Trophoblast cell (in vitro differentiated cells and primary cell): ENCODE data around the gene ADCY9.

Experiments used
- DNase-seq, 2 donors: peaks; one replicate each; pipeline ENCODE4 v3.0.0-alpha.2; 2016
- H2AFZ ChIP-seq: 2 replicates; pipeline ENCODE4 v1.6.1; 2013; ENCODE audit warnings: low read length, moderate library complexity, mild to moderate bottlenecking; ENCODE audit not compliant: insufficient read depth, poor library complexity
- H2AK5ac ChIP-seq: 2 replicates; pipeline ENCODE4 v1.6.1; 2013; ENCODE audit warnings: mild to moderate bottlenecking, low read length
- H2BK120ac ChIP-seq: 2 replicates; pipeline ENCODE4 v1.6.1; 2013; ENCODE audit warnings: low read length, mild to moderate bottlenecking, moderate library complexity; ENCODE audit not compliant: insufficient read depth, poor library complexity
- H2BK12ac ChIP-seq: 2 replicates; pipeline ENCODE4 v1.6.1; 2013; ENCODE audit warnings: mild to moderate bottlenecking, low read length, moderate library complexity
- H2BK5ac ChIP-seq: 2 replicates; pipeline ENCODE4 v1.6.1; 2013; ENCODE audit warnings: low read length, low read depth, moderate library complexity, mild to moderate bottlenecking; ENCODE audit not compliant: poor library complexity
- H3K14ac ChIP-seq: 2 replicates; pipeline ENCODE4 v1.6.1; 2013; ENCODE audit warnings: mild to moderate bottlenecking, low read length
- H3K18ac ChIP-seq: 2 replicates; pipeline ENCODE4 v1.6.1; 2013; ENCODE audit warnings: mild to moderate bottlenecking, low read length
- H3K23ac ChIP-seq: 2 replicates; pipeline ENCODE4 v1.6.1; 2013; ENCODE audit warnings: low read length
- H3K27ac ChIP-seq: 2 replicates; pipeline ENCODE4 v1.5.1; 2013; ENCODE audit warnings: low read depth, mild to moderate bottlenecking, inconsistent platforms, low read length, moderate library complexity
- H3K27me3 ChIP-seq: 2 replicates; pipeline ENCODE4 v1.6.1; 2013; ENCODE audit warnings: inconsistent platforms, mild to moderate bottlenecking, low read length, moderate library complexity; ENCODE audit not compliant: insufficient read depth
- H3K36me3 ChIP-seq, 2 experiments: 1 replicate in 1 of 2; 2 replicates in 1 of 2; pipeline ENCODE4 v1.6.1; 2013; ENCODE audit warnings: low read length in 2 of 2, mild to moderate bottlenecking in 2 of 2, moderate library complexity in 1 of 2; ENCODE audit not compliant: insufficient read depth in 2 of 2, control insufficient read depth in 1 of 2
- H3K4ac ChIP-seq: 2 replicates; pipeline ENCODE4 v1.6.1; 2013; ENCODE audit warnings: low read depth, mild to moderate bottlenecking, low read length, moderate library complexity
- H3K4me1 ChIP-seq, 2 experiments: 1 replicate in 1 of 2; 2 replicates in 1 of 2; pipeline ENCODE4 v1.6.1; 2013; ENCODE audit warnings: low read length in 2 of 2, mild to moderate bottlenecking in 2 of 2, moderate library complexity in 1 of 2; ENCODE audit not compliant: insufficient read depth in 2 of 2, control insufficient read depth in 1 of 2
- H3K4me2 ChIP-seq: 2 replicates; pipeline ENCODE4 v1.6.1; 2013; ENCODE audit warnings: inconsistent platforms, mild to moderate bottlenecking, low read length, moderate library complexity
- H3K4me3 ChIP-seq: 2 replicates; pipeline ENCODE4 v1.5.1; 2013; ENCODE audit warnings: mild to moderate bottlenecking, low read depth, low read length, inconsistent platforms
- H3K79me1 ChIP-seq: one replicate; pipeline ENCODE4 v1.6.1; 2013; ENCODE audit warnings: low read length
- H3K79me2 ChIP-seq: 2 replicates; pipeline ENCODE4 v1.6.1; 2013; ENCODE audit warnings: low read length, mild to moderate bottlenecking; ENCODE audit not compliant: control insufficient read depth, insufficient read depth, poor library complexity
- H3K9ac ChIP-seq: 2 replicates; pipeline ENCODE4 v1.6.1; 2013; ENCODE audit warnings: mild to moderate bottlenecking, low read length
- H3K9me3 ChIP-seq: 2 replicates; pipeline ENCODE4 v1.6.1; 2013; ENCODE audit warnings: low read depth, mild to moderate bottlenecking, control low read depth, inconsistent platforms, low read length; ENCODE audit not compliant: insufficient read depth
- H4K12ac ChIP-seq: 2 replicates; pipeline ENCODE4 v1.6.1; 2013; ENCODE audit warnings: low read depth, mild to moderate bottlenecking, low read length, moderate library complexity
- H4K8ac ChIP-seq: 2 replicates; pipeline ENCODE4 v1.6.1; 2013; ENCODE audit warnings: low read depth, mild to moderate bottlenecking, low read length, moderate library complexity
- H4K91ac ChIP-seq: one replicate; pipeline ENCODE4 v1.6.1; 2013; ENCODE audit warnings: low read depth, mild to moderate bottlenecking, low read length, moderate library complexity
- WGBS: extraction: QIAGEN DNeasy Blood & Tissue Kit; methylation state at CpG from one replicate; pipeline ENCODE4 v1.1.7; 2013; ENCODE audit warnings: missing lambda C conversion rate; ENCODE audit not compliant: insufficient read length, insufficient coverage; ENCODE audit errors: extremely low coverage; 5-methylcytosine and 5-hydroxymethylcytosine counted together

ADCY9 gene

DNA sequence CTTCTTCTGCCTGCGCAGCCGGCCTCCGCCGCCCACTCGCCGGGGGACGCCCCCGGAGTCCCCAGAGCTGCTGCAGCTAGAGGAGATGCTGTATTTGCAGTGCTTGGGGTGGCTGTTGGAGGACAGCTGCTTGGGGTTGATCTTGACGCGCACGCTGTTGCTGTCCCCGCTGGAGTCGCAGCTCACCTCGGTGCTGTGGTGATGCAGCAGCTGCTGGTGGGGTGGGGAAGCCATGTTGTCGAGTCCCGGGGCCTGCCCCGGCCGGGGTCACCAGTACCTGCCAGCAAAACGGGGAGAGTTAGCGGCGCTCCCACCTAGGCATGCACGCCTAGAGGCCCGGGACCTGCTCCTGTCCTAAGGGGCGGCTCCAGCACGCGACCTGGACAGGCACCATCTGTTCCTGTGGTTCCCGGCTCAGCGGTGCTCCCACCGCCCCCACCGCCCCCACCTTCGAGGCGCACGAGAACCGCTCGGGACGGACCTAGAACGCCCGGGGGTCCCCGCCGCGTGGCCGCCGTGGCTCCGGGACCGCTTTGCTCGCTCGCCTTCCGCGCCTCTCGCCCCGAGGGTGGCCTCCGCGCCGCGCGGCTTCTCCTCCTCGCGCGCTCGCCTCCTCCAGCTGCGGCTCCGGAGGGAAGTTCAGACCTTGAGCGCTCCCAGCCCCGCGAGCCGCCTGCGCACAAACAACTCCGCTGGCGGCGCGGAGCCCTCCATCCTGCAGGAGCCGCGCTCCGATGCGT lies 863 bp downstream of the ADCY9 start:
- Histone ChIP-seq H2BK5ac (no peak overlapping the region), H4K91ac (peak overlapping the region; percentile 39), H3K4ac (no peak overlapping the region), H4K8ac (peak overlapping the region; percentile 61), H4K12ac (no peak overlapping the region), H3K27me3 (peaks cover 3% of the 10 kb centered on the region), H3K18ac (peak overlapping the region; percentile 77), H3K79me2 (peaks cover 4% of the 10 kb centered on the region), H2AK5ac (no peak overlapping the region), H3K79me1 (peaks cover 12% of the 10 kb centered on the region), H3K14ac (peak overlapping the region; percentile 53), H2AFZ (peak overlapping the region; percentile 17), H2BK12ac (no peak overlapping the region), H3K4me1 (peaks cover 25 to 36% of the 10 kb centered on the region in 2 experiments), H2BK120ac (peak overlapping the region; percentile 5), H3K9me3 (peaks cover 6% of the 10 kb centered on the region), H3K9ac (peak overlapping the region; percentile 29), H3K4me3 (peak overlapping the region; percentile 77), H3K36me3 (peaks cover 2 to 3% of the 10 kb centered on the region in 2 experiments), H3K4me2 (peak overlapping the region; percentile 95), H3K23ac (no peak overlapping the region), H3K27ac (no peak overlapping the region)
- peak; percentile 45 to 75 for DNase-seq
- WGBS = no CpG with 5 or more reads among the region's 75 CpGs

DNA sequence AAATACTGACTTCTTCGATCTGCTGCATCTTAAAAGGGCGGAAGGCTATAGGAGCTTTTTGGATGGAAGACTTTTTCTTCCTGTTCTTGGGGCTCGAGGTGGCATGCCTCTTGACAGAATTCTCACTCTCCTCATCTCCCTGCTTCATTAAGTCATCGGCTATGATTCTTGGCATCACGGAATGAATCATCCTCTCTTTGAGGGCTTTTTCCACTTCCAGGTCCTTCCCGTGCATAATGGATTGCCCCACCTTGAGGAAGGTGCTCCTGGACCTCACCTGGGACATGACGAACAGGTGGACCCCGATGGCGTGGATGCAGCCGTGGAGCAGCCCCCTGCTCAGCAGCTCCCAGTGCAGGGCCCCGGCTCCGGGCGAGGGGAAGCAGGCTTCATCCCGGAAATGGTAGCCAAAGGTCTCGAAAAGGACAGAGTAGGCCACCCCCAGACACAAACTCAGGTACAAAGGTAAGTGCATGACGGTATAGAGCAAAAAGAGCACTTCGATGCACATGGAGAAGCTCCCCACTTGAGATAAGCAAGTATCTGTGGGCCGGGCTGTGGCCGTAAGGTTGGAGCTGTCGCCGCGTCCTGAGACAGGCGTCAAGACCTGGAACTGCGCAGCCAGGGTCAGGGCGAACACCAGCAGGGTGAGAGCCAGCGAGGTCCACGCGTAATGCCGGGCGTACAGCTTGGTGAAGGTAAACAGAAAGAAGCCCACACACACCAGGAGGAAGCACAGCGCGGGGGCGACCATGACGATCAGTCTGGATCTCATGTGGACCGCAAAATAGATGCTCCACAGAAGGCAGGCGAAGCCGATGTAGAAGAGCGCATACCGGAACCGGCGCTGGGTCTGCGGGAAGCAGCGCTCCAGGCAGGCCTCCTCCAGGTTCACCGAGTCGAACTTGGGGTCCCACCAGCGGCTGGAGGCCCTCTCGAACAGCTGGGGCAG lies 1.7 kb downstream of the ADCY9 start:
- H3K4me1 ChIP-seq = peaks cover 30 to 41% of the 10 kb centered on the region in 2 experiments
- no peak for DNase-seq
- H2BK5ac ChIP-seq = no peak overlapping the region
- H3K79me2 ChIP-seq = peaks cover 6% of the 10 kb centered on the region
- H2AFZ ChIP-seq = no peak overlapping the region
- no peak overlapping the region for H3K4ac ChIP-seq
- no CpG with 5 or more reads among the region's 47 CpGs for WGBS
- no peak overlapping the region for H3K27ac ChIP-seq
- H3K4me3 ChIP-seq = no peak overlapping the region
- H3K36me3 ChIP-seq = peaks cover 2 to 3% of the 10 kb centered on the region in 2 experiments
- no peak overlapping the region for H3K9ac ChIP-seq
- H2BK120ac ChIP-seq = no peak overlapping the region
- H3K23ac ChIP-seq = no peak overlapping the region
- no peak overlapping the region for H4K91ac ChIP-seq
- H4K12ac ChIP-seq = no peak overlapping the region
- H3K18ac ChIP-seq = no peak overlapping the region
- H3K14ac ChIP-seq = no peak overlapping the region
- no peak overlapping the region for H2AK5ac ChIP-seq
- H3K27me3 ChIP-seq = peaks cover 3% of the 10 kb centered on the region
- peak overlapping the region; percentile 95 for H3K4me2 ChIP-seq
- H3K9me3 ChIP-seq = peaks cover 6% of the 10 kb centered on the region
- H2BK12ac ChIP-seq = no peak overlapping the region
- peaks cover 15% of the 10 kb centered on the region for H3K79me1 ChIP-seq
- no peak overlapping the region for H4K8ac ChIP-seq

DNA sequence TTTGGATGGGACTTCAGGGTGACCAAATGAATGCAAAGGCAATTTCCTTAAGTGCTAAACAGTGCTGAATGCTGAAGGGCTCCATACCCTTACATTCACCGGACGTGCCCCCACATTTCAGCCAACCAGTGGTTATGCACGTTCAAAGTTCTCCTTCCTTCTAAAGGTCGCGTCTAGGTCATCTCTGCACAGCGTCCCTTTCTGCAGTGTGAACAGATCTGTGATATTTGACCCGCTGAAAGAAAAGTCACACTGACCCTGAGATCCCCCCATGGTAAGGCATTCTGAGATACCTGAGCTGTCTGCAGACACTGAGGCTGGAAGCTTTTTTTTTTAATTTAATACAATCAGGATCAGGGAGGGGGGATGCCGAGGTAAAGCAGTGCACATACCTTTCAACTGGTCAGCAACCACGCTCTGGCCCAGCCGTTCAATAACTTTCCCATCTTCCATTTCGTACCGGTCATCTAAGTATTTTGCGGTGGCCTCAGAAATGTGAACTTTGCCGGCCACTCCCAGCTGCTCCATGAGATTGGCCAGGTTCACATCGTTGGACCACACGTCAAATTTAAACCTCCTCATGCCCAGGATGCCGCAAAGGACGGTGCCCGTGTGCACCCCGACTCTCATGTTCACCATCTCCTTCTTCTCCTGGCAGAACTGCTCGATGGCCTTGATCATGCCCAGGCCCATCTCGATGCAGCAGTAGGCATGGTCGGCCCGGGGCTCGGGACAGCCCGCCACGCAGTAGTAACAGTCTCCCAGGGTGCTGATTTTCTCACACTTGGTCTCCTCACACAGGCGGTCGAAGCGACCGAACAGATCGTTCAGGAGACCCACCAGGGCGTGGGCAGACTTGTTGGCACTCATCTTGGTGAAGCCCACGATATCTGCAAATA lies 2.6 kb downstream of the ADCY9 start:
- peaks cover 2 to 3% of the 10 kb centered on the region in 2 experiments for H3K36me3 ChIP-seq
- H3K4me2 ChIP-seq = peak overlapping the region; percentile 47
- H3K27ac ChIP-seq = no peak overlapping the region
- H4K91ac ChIP-seq = no peak overlapping the region
- no peak overlapping the region for H2BK12ac ChIP-seq
- no peak overlapping the region for H3K4ac ChIP-seq
- no peak overlapping the region for H2BK5ac ChIP-seq
- peaks cover 6% of the 10 kb centered on the region for H3K79me2 ChIP-seq
- H4K12ac ChIP-seq = no peak overlapping the region
- peaks cover 33 to 44% of the 10 kb centered on the region in 2 experiments for H3K4me1 ChIP-seq
- no peak overlapping the region for H3K14ac ChIP-seq
- no peak overlapping the region for H2AK5ac ChIP-seq
- H2AFZ ChIP-seq = no peak overlapping the region
- no peak overlapping the region for H3K4me3 ChIP-seq
- no peak overlapping the region for H3K23ac ChIP-seq
- peaks cover 6% of the 10 kb centered on the region for H3K9me3 ChIP-seq
- WGBS = no CpG with 5 or more reads among the region's 34 CpGs
- no peak overlapping the region for H3K18ac ChIP-seq
- no peak overlapping the region for H4K8ac ChIP-seq
- peak overlapping the region; percentile 15 for H3K9ac ChIP-seq
- no peak for DNase-seq
- H2BK120ac ChIP-seq = no peak overlapping the region
- peaks cover 3% of the 10 kb centered on the region for H3K27me3 ChIP-seq
- H3K79me1 ChIP-seq = peaks cover 15% of the 10 kb centered on the region
